Fibroblast of the aortic adventitia (primary cell): Measurements from ENCODE around the gene INSYN2B. TPM values are rescaled to one million over a fixed set of nuclear protein-coding genes. Genes with fewer than 3 reads are reported as not detected.

Experiments used
- DNase-seq: peaks from one replicate; pipeline ENCODE4 v3.0.0-alpha.2; 2010; ENCODE audit warnings: low read depth
- H3K4me3 ChIP-seq: 2 replicates; pipeline ENCODE4 v1.5.1; 2011; ENCODE audit warnings: low read depth, mild to moderate bottlenecking, control low read depth, low read length, moderate library complexity
- CTCF ChIP-seq: IDR thresholded peaks from 2 replicates; pipeline ENCODE4 v1.5.1; 2011; ENCODE audit warnings: mild to moderate bottlenecking, low read length, control low read depth, inconsistent platforms; ENCODE audit not compliant: insufficient read depth
- total RNA-seq: library from RNA; depleted of rRNA; stranded (reverse); fragments of >200 nt; gene quantifications from 2 replicates; pipeline ENCODE4 v1.2.3, GENCODE V29; 2012; ENCODE audit warnings: low replicate concordance

The INSYN2B gene
- total RNA-seq, 1 donor, result 19.7 TPM

- H3K4me3 ChIP-seq, result no peak overlapping the region
- no peak for DNase-seq
- TF ChIP-seq CTCF, result no peak
Measured at GRCh38 chr5:169917500-169917899, 62.8 kb downstream of the INSYN2B start.

GRCh38 chr5:169914766-169915165, 65.5 kb downstream of the INSYN2B start:
- peak; percentile 33 for DNase-seq
- TF ChIP-seq CTCF, result no peak

GRCh38 chr5:169913479-169913878, 66.8 kb downstream of the INSYN2B start:
- TF ChIP-seq CTCF, result no peak
- no peak overlapping the region for H3K4me3 ChIP-seq
- DNase-seq, result no peak

More at GRCh38 chr5:169914766-169915165, 65.5 kb downstream of the INSYN2B start:
- H3K4me3 ChIP-seq, result no peak overlapping the region

- no peak for TF ChIP-seq CTCF
- H3K4me3 ChIP-seq, result no peak overlapping the region
- no peak for DNase-seq
Measured at GRCh38 chr5:169911448-169912212, 68.7 kb downstream of the INSYN2B start.

- no peak for TF ChIP-seq CTCF
- no peak overlapping the region for H3K4me3 ChIP-seq
- no peak for DNase-seq
Measured at GRCh38 chr5:169910393-169910792, 69.9 kb downstream of the INSYN2B start.

GRCh38 chr5:169909945-169910344, 70.3 kb downstream of the INSYN2B start:
- no peak for DNase-seq
- TF ChIP-seq CTCF, result no peak

GRCh38 chr5:169908864-169909263, 71.4 kb downstream of the INSYN2B start:
- no peak for TF ChIP-seq CTCF
- H3K4me3 ChIP-seq, result no peak overlapping the region
- no peak for DNase-seq

More at GRCh38 chr5:169909945-169910344, 70.3 kb downstream of the INSYN2B start:
- H3K4me3 ChIP-seq, result no peak overlapping the region
